Body of pancreas (tissue), 4 donors: ENCODE measurements around the gene DGLUCY. TPM values are rescaled to one million over a fixed set of nuclear protein-coding genes. Genes with fewer than 3 reads are reported as not detected.
A peak's percentile ranks its signal among the peaks of the same experiment; 100 is the strongest.

Experiments used
- ATAC-seq: fragments of 150-250 bp; one replicate; pipeline ENCODE4 v1.9.1; 2016
- DNase-seq, 4 donors: peaks; one replicate each; pipeline ENCODE4 v3.0.0-alpha.2; 2019
- H3K27ac ChIP-seq, 4 donors: fragments of 200-600 bp; sonication (generic); 1 replicate in 3 of 4; 2 replicates in 1 of 4; pipeline versions ENCODE4 v1.5.1 to v1.6.1; 2016 to 2019; ENCODE audit warnings: mild to moderate bottlenecking in 1 of 4, mixed read lengths in 1 of 4, moderate library complexity in 1 of 4
- H3K27me3 ChIP-seq, 2 donors: fragments of 200-600 bp; sonication (generic); one replicate each; pipeline ENCODE4 v1.6.0; 2016; ENCODE audit warnings: mild to moderate bottlenecking in 1 of 2
- H3K36me3 ChIP-seq, 2 donors: fragments of 200-600 bp; sonication (generic); replicated peaks in 1 of 2; 2 replicates each; pipeline ENCODE4 v1.5.1; 2016; ENCODE audit warnings: low read depth in 2 of 2; ENCODE audit not compliant: insufficient read depth in 1 of 2
- H3K4me1 ChIP-seq: fragments of 200-600 bp; sonication (generic); one replicate; pipeline ENCODE4 v1.6.0; 2016
- H3K4me3 ChIP-seq, 2 donors: fragments of 200-600 bp; sonication (generic); 1 replicate in 1 of 2; 2 replicates in 1 of 2; pipeline ENCODE4 v1.5.1; 2016 to 2019
- H3K9me3 ChIP-seq, 3 donors: fragments of 200-600 bp; sonication (generic); 1 replicate in 2 of 3; 2 replicates in 1 of 3; pipeline ENCODE4 v1.5.1; 2016
- CTCF ChIP-seq, 7 experiments: fragments of 450-650 bp in 4 of 7; fragments of 200-600 bp in 3 of 7; sonication (generic) in 3 of 7; IDR thresholded peaks; one replicate each; pipeline ENCODE4 v1.5.1; 2016 to 2019; ENCODE audit warnings: antibody characterized with exemption in 7 of 7
- POLR2A ChIP-seq, 3 donors: fragments of 450-650 bp; IDR thresholded peaks; one replicate each; pipeline ENCODE4 v1.6.1; 2016; ENCODE audit warnings: antibody characterized with exemption in 3 of 3, mild to moderate bottlenecking in 2 of 3
- WGBS, 2 donors: methylation state at CpG; one replicate each; pipeline ENCODE4 v1.1.5; 2017; 5-methylcytosine and 5-hydroxymethylcytosine counted together
- intact Hi-C: fragments of 100-400 bp; cut with DNase I; formaldehyde crosslinking; loops from one replicate; pipeline ENCODE4 v1.15.1; 2023
- total RNA-seq, 2 donors: library from RNA; depleted of rRNA; stranded (reverse); fragments of >200 nt; gene quantifications; one replicate each; pipeline ENCODE4 v1.1.0, GENCODE V29; 2016

DGLUCY gene
- total RNA-seq, 2 donors from 2014 or later: 30.9 to 77.8 TPM

GRCh38 chr14:91246051-91246852, 132.4 kb downstream of the DGLUCY start:
- no peaks in the 10 kb centered on the region for H3K36me3 ChIP-seq
- DNase-seq (no peak), ATAC-seq (no peak)
- intact Hi-C loops: no loop called here
- no peaks in the 10 kb centered on the region for H3K27me3 ChIP-seq
- no peaks in the 10 kb centered on the region for H3K4me1 ChIP-seq
- no peak for TF ChIP-seq POLR2A (IDR thresholded peaks at IDR 0.05)
- no peak for TF ChIP-seq CTCF (IDR thresholded peaks at IDR 0.05)
- H3K9me3 ChIP-seq: no peaks in the 10 kb centered on the region
- H3K27ac ChIP-seq: no peak overlapping the region
- H3K4me3 ChIP-seq: no peak overlapping the region
- 86 to 88% methylated on average over 12 to 15 of the region's 15 CpGs for WGBS, 2 donors

GRCh38 chr14:91249841-91250616, 136.2 kb downstream of the DGLUCY start:
- Histone ChIP-seq H3K4me3 (no peak overlapping the region), H3K9me3 (no peaks in the 10 kb centered on the region), H3K27ac (peak overlapping the region in 1 of 4 donors; percentile 40), H3K36me3 (no peaks in the 10 kb centered on the region), H3K4me1 (peaks cover 13% of the 10 kb centered on the region), H3K27me3 (no peaks in the 10 kb centered on the region)
- 59 to 81% methylated on average over 9 to 10 of the region's 10 CpGs for WGBS, 2 donors
- intact Hi-C loops: no loop called here
- no peak for ATAC-seq
- TF ChIP-seq CTCF (IDR thresholded peaks at IDR 0.05) (no peak), POLR2A (IDR thresholded peaks at IDR 0.05) (no peak)
- no peak for DNase-seq

GRCh38 chr14:91250912-91251311, 137.0 kb downstream of the DGLUCY start:
- no peaks in the 10 kb centered on the region for H3K36me3 ChIP-seq
- H3K27me3 ChIP-seq: no peaks in the 10 kb centered on the region
- intact Hi-C loops: no loop called here
- 55 to 75% methylated on average over 5 of the region's 5 CpGs for WGBS, 2 donors
- no peak for DNase-seq
- no peaks in the 10 kb centered on the region for H3K9me3 ChIP-seq
- H3K4me1 ChIP-seq: peaks cover 13% of the 10 kb centered on the region
- no peak for ATAC-seq
- TF ChIP-seq POLR2A (IDR thresholded peaks at IDR 0.05) (no peak), CTCF (IDR thresholded peaks at IDR 0.05) (no peak)
- no peak overlapping the region for H3K27ac ChIP-seq
- H3K4me3 ChIP-seq: no peak overlapping the region

GRCh38 chr14:91252871-91253794, 139.3 kb downstream of the DGLUCY start:
- TF ChIP-seq POLR2A (IDR thresholded peaks at IDR 0.05) (no peak), CTCF (IDR thresholded peaks at IDR 0.05) (no peak)
- 2% methylated on average over 93 of the region's 95 CpGs; no CpG with 5 or more reads in 1 of the 2 donors for WGBS, 2 donors
- H3K36me3 ChIP-seq: no peaks in the 10 kb centered on the region
- H3K27me3 ChIP-seq: no peaks in the 10 kb centered on the region
- DNase-seq: peak in 1 of 4 donors; percentile 52
- peak; percentile 70 for ATAC-seq
- peak overlapping the region in 1 of 2 donors; percentile 37 for H3K4me3 ChIP-seq
- no peaks in the 10 kb centered on the region for H3K9me3 ChIP-seq
- intact Hi-C loops: no loop called here
- H3K4me1 ChIP-seq: peaks cover 13% of the 10 kb centered on the region
- no peak overlapping the region for H3K27ac ChIP-seq
